OCI-LY1 (cell line): Measurements from ENCODE around the gene TACR2.

Experiments used
- H2AFZ ChIP-seq: fragments of 200-600 bp; sonication (generic), shearing (Covaris generic); 2 replicates; pipeline ENCODE4 v1.6.0; 2014; ENCODE audit warnings: antibody characterized with exemption, mild to moderate bottlenecking, low read length
- H3F3A ChIP-seq: fragments of 200-600 bp; sonication (generic), shearing (Covaris generic); 2 replicates; pipeline ENCODE4 v1.6.0; 2014; ENCODE audit warnings: mild to moderate bottlenecking, antibody characterized with exemption, low read length, moderate library complexity; ENCODE audit not compliant: insufficient read depth
- H3K27ac ChIP-seq: fragments of 200-600 bp; sonication (generic); 2 replicates; pipeline ENCODE4 v1.5.1; 2014; ENCODE audit warnings: low read length, mixed run types, mild to moderate bottlenecking, low read depth; ENCODE audit not compliant: poor library complexity, severe bottlenecking
- H3K27me3 ChIP-seq: fragments of 200-600 bp; sonication (generic); 2 replicates; pipeline ENCODE4 v1.6.0; 2014; ENCODE audit warnings: antibody characterized with exemption, mild to moderate bottlenecking, low read length, moderate library complexity; ENCODE audit not compliant: insufficient read depth
- H3K36me3 ChIP-seq: fragments of 200-600 bp; sonication (generic); 2 replicates; pipeline ENCODE4 v1.6.1; 2014; ENCODE audit warnings: mild to moderate bottlenecking, antibody characterized with exemption, low read length, moderate library complexity, mixed read lengths; ENCODE audit not compliant: insufficient read depth
- H3K4me1 ChIP-seq: fragments of 200-600 bp; sonication (generic); 2 replicates; pipeline ENCODE4 v1.5.1; 2014; ENCODE audit warnings: mild to moderate bottlenecking, low read length, moderate library complexity; ENCODE audit not compliant: insufficient read depth, severe bottlenecking
- H3K4me2 ChIP-seq: fragments of 200-600 bp; sonication (generic), shearing (Covaris generic); 2 replicates; pipeline ENCODE4 v1.6.1; 2014; ENCODE audit warnings: low read length
- H3K4me3 ChIP-seq: fragments of 200-600 bp; sonication (generic); 2 replicates; pipeline ENCODE4 v1.5.1; 2014; ENCODE audit warnings: low read length, low read depth, mild to moderate bottlenecking, mixed read lengths; ENCODE audit not compliant: poor library complexity, severe bottlenecking
- H3K79me2 ChIP-seq: fragments of 200-600 bp; shearing (Covaris generic); 2 replicates; pipeline ENCODE4 v1.6.1; 2016; ENCODE audit warnings: mixed run types, low read length, mixed read lengths; ENCODE audit not compliant: insufficient read depth
- H3K9ac ChIP-seq: fragments of 200-600 bp; sonication (generic), shearing (Covaris generic); 2 replicates; pipeline ENCODE4 v1.6.1; 2014; ENCODE audit warnings: mild to moderate bottlenecking, low read length, mixed read lengths
- H3K9me2 ChIP-seq: fragments of 200-600 bp; sonication (generic), shearing (Covaris generic); 2 replicates; pipeline ENCODE4 v1.6.1; 2014; ENCODE audit warnings: low read depth, mild to moderate bottlenecking, low read length, mixed read lengths
- H3K9me3 ChIP-seq: fragments of 200-600 bp; shearing (Covaris generic); 2 replicates; pipeline ENCODE4 v1.6.1; 2014; ENCODE audit warnings: low read length, mixed read lengths
- H4K20me1 ChIP-seq: fragments of 200-600 bp; sonication (generic), shearing (Covaris generic); 2 replicates; pipeline ENCODE4 v1.6.0; 2016; ENCODE audit warnings: mild to moderate bottlenecking, low read length; ENCODE audit not compliant: insufficient read depth
- EZH2 ChIP-seq: fragments of 200-600 bp; sonication (generic), shearing (Covaris generic); IDR thresholded peaks from 2 replicates; pipeline ENCODE4 v1.8.0; 2017; ENCODE audit warnings: borderline replicate concordance, mixed run types, mild to moderate bottlenecking, antibody characterized with exemption, low read length, moderate library complexity, mixed read lengths
- TF ChIP-seq, protein P1 (sequence below): fragments of 200-600 bp; sonication (generic), shearing (Covaris generic); IDR thresholded peaks from 2 replicates; pipeline ENCODE4 v1.5.1; 2017; ENCODE audit warnings: mild to moderate bottlenecking, antibody characterized with exemption, low read length, moderate library complexity, mixed read lengths

The TACR2 gene

GRCh38 chr10:69456880-69457693, 40.4 kb upstream of the TACR2 start:
- Histone ChIP-seq H3K9ac (no peak overlapping the region), H3K79me2 (no peaks in the 10 kb centered on the region), H2AFZ (no peak overlapping the region), H3K27me3 (no peaks in the 10 kb centered on the region), H3K27ac (no peak overlapping the region), H3K9me2 (no peaks in the 10 kb centered on the region), H3F3A (no peaks in the 10 kb centered on the region), H3K4me2 (no peak overlapping the region), H3K4me1 (no peaks in the 10 kb centered on the region), H3K9me3 (no peaks in the 10 kb centered on the region), H4K20me1 (no peaks in the 10 kb centered on the region), H3K4me3 (no peak overlapping the region), H3K36me3 (no peaks in the 10 kb centered on the region)
- TF ChIP-seq, protein P1, sequence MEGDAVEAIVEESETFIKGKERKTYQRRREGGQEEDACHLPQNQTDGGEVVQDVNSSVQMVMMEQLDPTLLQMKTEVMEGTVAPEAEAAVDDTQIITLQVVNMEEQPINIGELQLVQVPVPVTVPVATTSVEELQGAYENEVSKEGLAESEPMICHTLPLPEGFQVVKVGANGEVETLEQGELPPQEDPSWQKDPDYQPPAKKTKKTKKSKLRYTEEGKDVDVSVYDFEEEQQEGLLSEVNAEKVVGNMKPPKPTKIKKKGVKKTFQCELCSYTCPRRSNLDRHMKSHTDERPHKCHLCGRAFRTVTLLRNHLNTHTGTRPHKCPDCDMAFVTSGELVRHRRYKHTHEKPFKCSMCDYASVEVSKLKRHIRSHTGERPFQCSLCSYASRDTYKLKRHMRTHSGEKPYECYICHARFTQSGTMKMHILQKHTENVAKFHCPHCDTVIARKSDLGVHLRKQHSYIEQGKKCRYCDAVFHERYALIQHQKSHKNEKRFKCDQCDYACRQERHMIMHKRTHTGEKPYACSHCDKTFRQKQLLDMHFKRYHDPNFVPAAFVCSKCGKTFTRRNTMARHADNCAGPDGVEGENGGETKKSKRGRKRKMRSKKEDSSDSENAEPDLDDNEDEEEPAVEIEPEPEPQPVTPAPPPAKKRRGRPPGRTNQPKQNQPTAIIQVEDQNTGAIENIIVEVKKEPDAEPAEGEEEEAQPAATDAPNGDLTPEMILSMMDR: no peak
- TF ChIP-seq EZH2: no peak

GRCh38 chr10:69455006-69455763, 38.5 kb upstream of the TACR2 start:
- Histone ChIP-seq H3K9ac (no peak overlapping the region), H4K20me1 (no peaks in the 10 kb centered on the region), H3K4me1 (no peaks in the 10 kb centered on the region), H3K79me2 (no peaks in the 10 kb centered on the region), H3K4me3 (no peak overlapping the region), H3K36me3 (no peaks in the 10 kb centered on the region), H3K27ac (no peak overlapping the region), H3K27me3 (no peaks in the 10 kb centered on the region), H3K9me3 (no peaks in the 10 kb centered on the region), H3K9me2 (no peaks in the 10 kb centered on the region), H2AFZ (no peak overlapping the region), H3K4me2 (no peak overlapping the region), H3F3A (no peaks in the 10 kb centered on the region)
- no peak for TF ChIP-seq EZH2
- TF ChIP-seq, protein P1: no peak

- Histone ChIP-seq H3F3A (no peaks in the 10 kb centered on the region), H3K27me3 (no peaks in the 10 kb centered on the region), H3K4me2 (no peak overlapping the region), H2AFZ (no peak overlapping the region), H3K27ac (no peak overlapping the region), H3K9me3 (no peaks in the 10 kb centered on the region), H3K9me2 (no peaks in the 10 kb centered on the region), H3K36me3 (no peaks in the 10 kb centered on the region), H3K4me1 (no peaks in the 10 kb centered on the region), H3K9ac (no peak overlapping the region), H3K79me2 (no peaks in the 10 kb centered on the region), H4K20me1 (no peaks in the 10 kb centered on the region), H3K4me3 (no peak overlapping the region)
- TF ChIP-seq EZH2: no peak
- TF ChIP-seq, protein P1: no peak
Observed at GRCh38 chr10:69453795-69454194, 37.1 kb upstream of the TACR2 start.
